CD14-positive monocyte (primary cell): ENCODE measurements around the gene MECP2. TPM values are rescaled to one million over a fixed set of nuclear protein-coding genes. Genes with fewer than 3 reads are reported as not detected.

Experiments used
- DNase-seq, 3 donors: peaks; one replicate each; pipeline ENCODE4 v3.0.0-alpha.2; 2011 to 2022
- H2AFZ ChIP-seq: 2 replicates; pipeline ENCODE4 v1.6.0; 2012; ENCODE audit warnings: mild to moderate bottlenecking, low read depth, low read length, inconsistent platforms; ENCODE audit not compliant: insufficient read depth, poor library complexity, severe bottlenecking
- H3K27ac ChIP-seq, 2 donors: 1 replicate in 1 of 2; 2 replicates in 1 of 2; pipeline ENCODE4 v1.5.1; 2012 to 2013; ENCODE audit warnings: low read length in 2 of 2, control low read depth in 1 of 2, inconsistent platforms in 1 of 2, low read depth in 1 of 2, mild to moderate bottlenecking in 1 of 2
- H3K27me3 ChIP-seq, 2 donors: one replicate each; pipeline versions ENCODE4 v1.6.0 to v1.6.1; 2011 to 2013; ENCODE audit warnings: low read length in 2 of 2; ENCODE audit not compliant: control insufficient read depth in 2 of 2, insufficient read depth in 2 of 2
- H3K36me3 ChIP-seq, 2 donors: replicated peaks in 1 of 2; 1 replicate in 1 of 2; 2 replicates in 1 of 2; pipeline versions ENCODE4 v1.5.1 to v1.6.1; 2012 to 2013; ENCODE audit warnings: low read length in 2 of 2, control low read depth in 1 of 2, inconsistent platforms in 1 of 2, mild to moderate bottlenecking in 1 of 2; ENCODE audit not compliant: insufficient read depth in 2 of 2, control insufficient read depth in 1 of 2
- H3K4me1 ChIP-seq, 2 donors: 1 replicate in 1 of 2; 2 replicates in 1 of 2; pipeline versions ENCODE4 v1.5.1 to v1.6.1; 2012 to 2013; ENCODE audit warnings: low read length in 2 of 2, control low read depth in 1 of 2, inconsistent platforms in 1 of 2, mild to moderate bottlenecking in 1 of 2, moderate library complexity in 1 of 2; ENCODE audit not compliant: insufficient read depth in 2 of 2, control insufficient read depth in 1 of 2
- H3K4me2 ChIP-seq: replicated peaks from 2 replicates; pipeline ENCODE3; 2012; ENCODE audit warnings: low read length, moderate library complexity, mild to moderate bottlenecking; ENCODE audit not compliant: poor library complexity, severe bottlenecking; ENCODE audit errors: extremely low read depth
- H3K4me3 ChIP-seq, 3 experiments: fragments of 200-600 bp in 1 of 3; sonication (generic) in 1 of 3; replicated peaks in 1 of 3; 1 replicate in 2 of 3; 2 replicates in 1 of 3; pipeline ENCODE4 v1.5.1; 2011 to 2013; ENCODE audit warnings: low read length in 3 of 3, mild to moderate bottlenecking in 3 of 3, control low read depth in 2 of 3, low read depth in 2 of 3, inconsistent platforms in 1 of 3, moderate library complexity in 1 of 3
- H3K79me2 ChIP-seq: 2 replicates; pipeline ENCODE4 v1.6.0; 2012; ENCODE audit warnings: mild to moderate bottlenecking, control low read depth, inconsistent platforms, low read length, moderate library complexity; ENCODE audit not compliant: insufficient read depth
- H3K9ac ChIP-seq: 2 replicates; pipeline ENCODE4 v1.6.0; 2017; ENCODE audit warnings: low read length, mild to moderate bottlenecking; ENCODE audit not compliant: insufficient read depth, poor library complexity, severe bottlenecking
- H3K9me3 ChIP-seq, 2 donors: replicated peaks in 1 of 2; 1 replicate in 1 of 2; 2 replicates in 1 of 2; pipeline versions ENCODE4 v1.5.1 to v1.6.1; 2012 to 2013; ENCODE audit warnings: low read length in 2 of 2, control low read depth in 1 of 2; ENCODE audit not compliant: control insufficient read depth in 1 of 2, insufficient read depth in 1 of 2
- H4K20me1 ChIP-seq: 2 replicates; pipeline ENCODE4 v1.6.0; 2012; ENCODE audit warnings: mild to moderate bottlenecking, low read length, control low read depth, moderate library complexity; ENCODE audit not compliant: insufficient read depth
- H3K27ac Mint-ChIP-seq, 7 donors: one replicate each; pipeline ENCODE4 v1.8.0; 2020; ENCODE audit warnings: mild to moderate bottlenecking in 7 of 7, mixed read lengths in 7 of 7, moderate library complexity in 6 of 7, inconsistent platforms in 2 of 7
- H3K27me3 Mint-ChIP-seq, 3 donors: one replicate each; pipeline ENCODE4 v1.8.0; 2021 to 2022; ENCODE audit warnings: low read depth in 3 of 3, mild to moderate bottlenecking in 3 of 3, mixed read lengths in 3 of 3, moderate library complexity in 3 of 3, inconsistent platforms in 1 of 3
- H3K36me3 Mint-ChIP-seq, 2 donors: one replicate each; pipeline ENCODE4 v1.8.0; 2020; ENCODE audit warnings: mixed read lengths in 2 of 2, inconsistent platforms in 1 of 2, mild to moderate bottlenecking in 1 of 2
- H3K4me1 Mint-ChIP-seq: one replicate; pipeline ENCODE4 v1.8.0; 2020; ENCODE audit warnings: mild to moderate bottlenecking, mixed read lengths
- H3K4me3 Mint-ChIP-seq, 2 donors: one replicate each; pipeline ENCODE4 v1.8.0; 2020; ENCODE audit warnings: mild to moderate bottlenecking in 2 of 2, mixed read lengths in 2 of 2, moderate library complexity in 1 of 2
- H3K9me3 Mint-ChIP-seq, 7 donors: one replicate each; pipeline ENCODE4 v1.8.0; 2020 to 2022; ENCODE audit warnings: mixed read lengths in 7 of 7, mild to moderate bottlenecking in 6 of 7, moderate library complexity in 6 of 7, inconsistent platforms in 2 of 7
- CTCF ChIP-seq: fragments of 200-600 bp; IDR thresholded peaks from one replicate; pipeline ENCODE4 v1.8.0; 2022; ENCODE audit warnings: antibody characterized with exemption, mild to moderate bottlenecking
- WGBS: methylation state at CpG from one replicate; pipeline ENCODE4 v1.1.5; 2013; ENCODE audit warnings: missing lambda C conversion rate; ENCODE audit not compliant: insufficient coverage; 5-methylcytosine and 5-hydroxymethylcytosine counted together
- intact Hi-C, 2 donors: fragments of 100-400 bp; cut with micrococcal nuclease; formaldehyde crosslinking; loops; one replicate each; pipeline versions ENCODE4 v1.15.0 to v1.15.1; 2023
- polyA plus RNA-seq, 3 donors: library from polyadenylated mRNA; depleted of rRNA in 1 of 3; unstranded in 2 of 3; stranded (reverse) in 1 of 3; fragments of 300-500 nt in 2 of 3; fragments of >200 nt in 1 of 3; fragmentation: Illumina TruSeq in 2 of 3; gene quantifications; 1 replicate in 2 of 3; 2 replicates in 1 of 3; pipeline ENCODE4 v1.2.3, GENCODE V29; 2012 to 2021

MECP2 gene
- polyA plus RNA-seq, 3 donors = 5.2 to 21.2 (median 9.6) TPM

GRCh38 chrX:154038656-154039055 is 58.9 kb downstream of the MECP2 start:
- Histone ChIP-seq H3K36me3 (peaks cover 7 to 18% of the 10 kb centered on the region in 2 donors), H3K4me2 (no peak overlapping the region), H3K79me2 (peaks cover 59% of the 10 kb centered on the region), H3K27me3 (peaks cover 0 to 17% of the 10 kb centered on the region in 2 donors), H3K4me3 (no peak overlapping the region), H3K9ac (no peak overlapping the region), H4K20me1 (peaks cover 45% of the 10 kb centered on the region), H3K27ac (peak overlapping the region in 1 of 2 donors; percentile 84), H3K9me3 (no peaks in the 10 kb centered on the region), H3K4me1 (peaks cover 31 to 35% of the 10 kb centered on the region in 2 donors), H2AFZ (no peak overlapping the region)
- DNase-seq = peak in 2 of 3 donors; percentile 43 to 51
- WGBS = no CpG with 5 or more reads among the region's 5 CpGs
- peak overlapping the region; percentile 9 to 99 (median 89) for H3K27ac Mint-ChIP-seq
- H3K36me3 Mint-ChIP-seq = peaks cover 25 to 35% of the 10 kb centered on the region in 2 donors
- TF ChIP-seq CTCF = no peak
- H3K9me3 Mint-ChIP-seq = peaks cover 0 to 2% (median 0%) of the 10 kb centered on the region in 7 donors
- H3K4me3 Mint-ChIP-seq = peak overlapping the region in 1 of 2 donors; percentile 24
- intact Hi-C loops = no loop called here
- peaks cover 0 to 35% (median 0%) of the 10 kb centered on the region in 3 donors for H3K27me3 Mint-ChIP-seq
- peaks cover 46% of the 10 kb centered on the region for H3K4me1 Mint-ChIP-seq

GRCh38 chrX:154037754-154038153 is 59.8 kb downstream of the MECP2 start:
- H2AFZ ChIP-seq = no peak overlapping the region
- Mint-ChIP-seq H3K36me3 (peaks cover 27 to 43% of the 10 kb centered on the region in 2 donors), H3K27me3 (peaks cover 0 to 40% (median 0%) of the 10 kb centered on the region in 3 donors), H3K9me3 (peaks cover 0 to 4% (median 0%) of the 10 kb centered on the region in 7 donors), H3K27ac (peak overlapping the region in 3 of 7 donors; percentile 46 to 95 (median 52)), H3K4me3 (no peak overlapping the region), H3K4me1 (peaks cover 40% of the 10 kb centered on the region)
- intact Hi-C loops = no loop called here
- no peak overlapping the region for H3K27ac ChIP-seq
- no peak overlapping the region for H3K4me3 ChIP-seq
- peaks cover 7 to 27% of the 10 kb centered on the region in 2 donors for H3K36me3 ChIP-seq
- H4K20me1 ChIP-seq = peaks cover 50% of the 10 kb centered on the region
- H3K27me3 ChIP-seq = peaks cover 0 to 14% of the 10 kb centered on the region in 2 donors
- no peaks in the 10 kb centered on the region for H3K9me3 ChIP-seq
- peaks cover 63% of the 10 kb centered on the region for H3K79me2 ChIP-seq
- H3K4me2 ChIP-seq = no peak overlapping the region
- H3K4me1 ChIP-seq = peaks cover 28 to 30% of the 10 kb centered on the region in 2 donors
- DNase-seq = no peak
- no peak for TF ChIP-seq CTCF
- WGBS = 100% methylated on average over 1 of the region's 5 CpGs
- no peak overlapping the region for H3K9ac ChIP-seq
